GF-D8 (cell line): ENCODE results near the gene CAPS2.

Experiments
- DNase-seq: peaks from one replicate; lab custom pipeline; 2025; lab: John Stamatoyannopoulos, UW

CAPS2 gene

DNA sequence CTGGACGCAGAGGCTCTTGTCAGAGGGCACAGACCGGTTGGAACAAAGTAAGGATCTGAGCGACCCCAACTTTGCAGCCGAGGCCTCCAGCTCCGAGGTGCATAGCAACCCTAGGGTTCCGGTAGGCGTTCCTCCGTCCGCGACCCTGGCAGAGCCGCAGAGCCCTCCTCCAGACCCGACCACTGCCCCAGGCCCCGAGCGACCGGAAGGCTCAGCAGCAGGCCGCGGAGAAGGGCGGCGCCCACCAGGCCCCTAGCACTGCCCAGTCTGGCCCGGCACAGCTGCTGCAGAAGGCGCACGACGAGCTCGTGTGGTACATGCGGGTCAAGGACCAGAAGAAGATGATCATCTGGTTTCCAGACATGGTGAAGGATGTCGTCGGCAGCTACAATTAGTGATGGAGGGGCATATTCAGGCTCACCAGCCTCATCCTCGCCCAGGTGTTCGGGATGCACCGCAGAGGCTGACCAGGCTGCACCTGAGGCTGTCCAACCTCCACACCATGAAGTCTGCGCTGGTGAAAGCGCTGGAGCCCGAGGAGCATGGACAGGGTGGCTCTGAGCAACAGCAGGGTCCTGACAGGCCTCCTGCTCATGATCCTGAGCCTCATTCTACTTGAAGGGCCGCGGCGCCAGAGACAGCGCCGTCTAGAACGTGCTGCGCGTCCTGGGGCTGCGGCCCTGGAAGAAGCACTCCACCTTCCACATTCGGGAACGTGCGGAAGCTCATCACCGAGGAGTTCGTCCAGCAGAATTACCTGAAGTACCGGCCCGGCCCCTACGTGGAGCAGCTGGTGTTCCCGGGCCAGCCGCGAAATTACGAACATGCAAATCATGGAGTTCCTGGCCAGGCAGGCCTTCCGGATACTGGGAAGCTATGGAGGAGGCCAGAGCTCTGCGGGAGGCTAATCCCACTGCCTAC, 24.5 kb downstream of the CAPS2 start:
- no peak for DNase-seq

DNA sequence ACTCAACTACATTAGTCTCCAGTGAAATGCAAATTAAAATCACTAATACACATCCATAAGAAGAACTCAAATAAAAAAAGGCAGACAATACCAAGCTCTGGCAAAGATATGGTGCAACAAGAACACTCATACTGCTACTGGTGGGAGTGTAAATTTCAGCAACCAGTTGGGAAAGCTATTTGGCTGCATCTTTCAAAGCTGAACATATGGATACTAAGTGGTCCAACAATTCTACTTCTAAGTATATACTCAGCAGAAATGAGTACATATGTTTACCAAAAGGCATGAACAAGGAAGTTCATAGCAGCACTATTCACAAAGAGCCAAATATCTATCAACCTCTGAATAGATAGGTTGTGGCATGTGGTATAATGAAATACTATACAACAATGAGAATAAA, 27.3 kb downstream of the CAPS2 start:
- DNase-seq, result no peak

DNA sequence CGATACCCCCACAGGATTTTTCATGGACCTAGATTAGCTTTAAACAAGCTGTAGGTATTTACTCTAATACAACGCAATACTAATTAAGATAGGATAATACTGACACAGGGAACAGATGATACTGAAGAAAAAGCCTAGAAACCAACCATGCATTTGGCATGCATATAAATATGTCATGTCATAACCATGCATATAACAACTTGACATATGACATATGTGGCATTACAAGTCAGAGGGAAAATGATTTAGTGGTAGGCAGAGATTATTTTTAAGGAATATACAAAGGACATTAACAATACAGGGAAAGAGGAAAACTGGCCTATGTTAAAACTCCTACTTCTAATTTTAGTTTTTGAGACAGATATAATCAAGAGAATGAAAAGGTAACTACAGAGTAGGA, 27.9 kb downstream of the CAPS2 start:
- DNase-seq, result no peak

DNA sequence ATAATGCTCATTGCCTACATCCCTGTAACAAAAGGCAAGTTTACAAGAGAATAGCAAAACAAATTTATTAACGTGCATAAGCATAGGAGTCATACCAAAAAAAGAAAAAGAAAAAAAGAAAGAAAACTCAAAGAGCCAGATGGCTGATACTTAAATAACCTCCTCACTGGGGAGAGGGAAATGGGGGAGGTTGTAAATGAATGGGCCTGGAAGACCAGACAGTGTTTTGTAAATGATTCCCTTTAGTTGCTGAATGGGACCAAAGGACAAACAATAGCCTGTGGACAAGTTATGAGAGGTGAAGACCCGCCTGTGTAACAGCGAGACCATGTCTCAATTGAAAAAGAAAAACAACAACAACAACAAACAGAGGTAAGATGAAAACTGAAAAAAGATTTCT, 35.3 kb downstream of the CAPS2 start:
- DNase-seq, result no peak

DNA sequence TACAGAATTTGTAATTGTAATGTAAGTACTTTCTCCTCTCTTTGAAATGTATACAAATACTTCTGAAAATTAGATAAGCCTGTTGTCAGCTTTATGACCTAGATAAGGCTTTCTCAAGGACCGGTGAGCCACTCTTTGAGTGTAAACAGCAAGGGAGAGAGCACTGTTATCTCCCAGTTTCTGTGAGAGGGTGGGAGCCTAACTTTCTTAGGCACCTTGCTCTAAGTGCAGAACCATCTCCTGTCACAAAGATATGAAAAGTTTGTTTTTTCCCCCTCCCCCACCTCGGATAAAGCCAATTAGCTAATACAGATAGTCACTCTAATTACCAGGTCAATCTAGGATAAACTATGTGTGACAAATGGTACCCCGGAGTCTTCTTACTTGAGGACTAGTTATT, 35.8 kb downstream of the CAPS2 start:
- DNase-seq, result no peak

DNA sequence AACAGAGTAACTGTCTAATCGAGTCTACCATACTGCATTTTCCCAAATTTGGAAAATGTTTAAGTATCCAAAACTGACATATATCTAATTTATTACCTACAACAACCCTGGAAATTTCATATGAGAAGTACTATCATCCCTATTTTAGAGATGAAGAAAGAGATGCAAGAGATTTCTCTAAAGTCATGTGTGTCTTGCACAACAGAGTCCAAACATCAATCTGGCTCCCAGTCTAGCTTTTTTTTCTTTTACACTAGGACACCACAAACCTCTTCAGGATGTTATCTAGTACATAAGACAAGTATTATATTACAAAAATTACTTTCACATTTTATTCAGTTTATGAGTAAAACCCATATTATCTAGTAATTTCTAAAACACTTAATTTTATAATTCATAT, 39.1 kb downstream of the CAPS2 start:
- DNase-seq, result no peak

DNA sequence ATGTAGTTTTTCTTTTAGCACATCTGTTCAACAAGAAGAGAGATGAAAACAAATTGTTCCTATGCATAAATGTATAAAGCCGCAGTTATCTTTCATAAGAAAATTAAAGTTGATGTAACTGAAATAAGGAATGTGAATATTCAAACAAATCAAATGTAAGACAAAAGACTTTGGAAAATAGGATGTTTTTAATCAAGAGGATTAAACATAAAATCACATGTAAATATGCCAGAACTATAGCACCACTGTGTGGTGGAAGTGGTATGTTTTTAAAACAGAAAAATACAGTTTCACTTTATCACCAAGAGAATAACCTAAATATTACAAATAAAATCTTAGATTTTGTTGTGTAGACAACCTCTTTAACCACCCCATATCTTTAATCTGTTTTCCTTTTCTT, 40.4 kb downstream of the CAPS2 start:
- DNase-seq, result no peak

DNA sequence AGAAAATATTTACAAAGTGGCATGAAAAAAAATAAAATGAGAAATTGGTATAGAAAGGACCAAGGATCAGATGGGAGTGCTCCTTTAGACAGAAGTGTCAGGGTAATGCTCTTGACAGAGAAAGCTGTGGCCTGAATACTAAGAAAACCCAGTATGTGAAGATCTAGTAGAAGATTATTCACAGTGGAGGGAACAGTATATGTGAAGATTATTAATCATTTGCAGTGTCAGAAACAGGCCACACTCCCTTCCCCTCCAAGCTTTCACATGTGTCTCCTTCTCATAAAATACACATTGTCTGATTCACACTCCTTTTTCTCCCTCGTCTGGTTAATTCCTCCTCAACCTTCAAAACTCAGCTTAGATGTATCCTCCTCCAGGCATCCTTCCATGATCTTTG, 41.3 kb downstream of the CAPS2 start:
- DNase-seq, result no peak

DNA sequence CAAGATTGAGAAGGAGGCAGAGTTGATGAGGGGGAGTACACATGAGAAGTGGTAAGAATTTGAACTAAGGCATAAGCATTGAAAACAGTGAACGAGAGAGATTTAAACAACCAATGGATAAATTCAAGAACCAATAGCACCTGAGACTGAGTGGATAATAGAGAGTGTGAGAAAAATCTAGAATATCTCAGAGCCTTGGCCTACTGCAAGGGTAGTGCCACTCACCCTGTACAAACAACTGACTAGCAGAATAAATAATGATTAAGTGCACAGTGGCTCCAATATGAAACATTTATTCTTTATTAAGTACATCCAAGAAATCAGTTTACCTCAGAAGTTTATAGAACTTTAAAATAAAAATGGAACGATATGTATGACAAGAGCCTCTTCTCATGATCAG, 54.4 kb downstream of the CAPS2 start:
- DNase-seq, result no peak

DNA sequence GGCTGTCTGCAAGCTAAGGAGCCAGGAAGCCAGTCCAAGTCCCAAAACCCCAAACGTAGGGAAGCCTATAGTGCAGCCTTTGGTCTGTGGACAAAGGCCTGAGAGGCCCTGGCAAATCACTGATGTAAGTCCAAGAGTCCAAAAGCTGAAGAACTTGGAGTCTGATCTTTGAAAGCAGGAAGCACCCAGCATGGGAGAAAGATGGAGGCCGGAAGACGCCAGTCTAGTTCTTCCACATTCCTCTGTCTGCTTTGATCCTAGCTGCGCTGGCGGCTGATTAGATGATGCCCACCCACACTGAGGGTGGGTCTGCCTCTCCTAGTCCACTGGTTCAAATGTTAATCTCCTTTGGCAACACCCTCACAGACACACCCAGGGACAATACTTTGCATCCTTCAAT, 58.5 kb downstream of the CAPS2 start:
- no peak for DNase-seq

DNA sequence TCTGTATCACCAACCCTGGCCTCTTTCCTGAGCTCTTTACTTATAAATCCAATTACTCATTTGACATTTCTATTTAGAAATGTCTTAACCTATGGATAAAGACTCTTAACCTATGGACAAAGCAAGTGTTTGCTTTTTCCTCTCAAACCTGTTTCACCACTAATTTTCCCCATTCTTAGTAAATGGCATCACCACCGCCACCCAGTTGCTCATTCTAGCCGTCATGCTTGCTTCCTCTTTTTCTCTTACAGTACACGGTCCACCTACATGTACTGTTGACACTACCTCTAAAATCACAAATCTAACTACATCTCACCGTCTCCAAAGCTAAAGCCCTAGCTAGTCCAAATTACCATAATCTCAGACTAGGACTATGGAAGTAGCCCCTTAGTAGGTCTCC, 60.0 kb downstream of the CAPS2 start:
- DNase-seq, result no peak

DNA sequence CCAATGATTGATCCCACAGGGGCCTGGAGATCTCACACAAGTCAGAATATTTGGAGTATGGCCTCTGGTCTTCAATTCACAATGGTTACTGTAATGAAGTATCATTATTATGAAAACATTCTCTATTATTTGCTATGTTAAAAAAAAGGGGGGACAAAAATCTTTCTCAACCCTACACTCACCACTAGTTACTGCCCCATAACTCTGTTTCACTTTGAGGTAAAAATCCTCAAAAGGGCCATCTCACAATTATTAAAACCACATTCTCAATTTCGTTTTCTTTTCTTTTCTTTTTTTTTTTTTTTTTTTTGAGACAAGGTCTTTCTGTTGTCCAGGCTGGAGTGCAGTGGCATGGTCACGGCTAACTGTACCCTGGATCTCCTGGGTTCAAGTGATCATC, 60.9 kb downstream of the CAPS2 start:
- DNase-seq, result no peak

DNA sequence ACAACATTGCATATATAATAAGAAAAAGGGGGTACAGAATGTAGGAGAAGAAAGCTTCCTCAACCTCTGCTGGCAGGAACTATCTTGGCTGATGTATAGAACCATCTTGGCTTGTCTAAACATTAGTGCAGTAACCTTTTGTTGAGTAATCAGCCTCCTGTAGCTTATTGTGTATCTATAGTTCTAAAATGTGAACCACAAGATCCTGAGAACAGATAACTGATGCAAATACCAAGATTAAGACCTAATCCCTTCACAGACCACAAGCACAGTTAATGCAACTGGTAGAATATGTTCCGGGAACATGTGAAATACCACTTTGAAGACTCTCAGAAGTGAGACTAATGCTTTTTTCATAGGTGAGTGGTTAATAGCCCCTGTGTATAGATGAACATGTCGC, 69.8 kb downstream of the CAPS2 start:
- DNase-seq, result peak; percentile 1

DNA sequence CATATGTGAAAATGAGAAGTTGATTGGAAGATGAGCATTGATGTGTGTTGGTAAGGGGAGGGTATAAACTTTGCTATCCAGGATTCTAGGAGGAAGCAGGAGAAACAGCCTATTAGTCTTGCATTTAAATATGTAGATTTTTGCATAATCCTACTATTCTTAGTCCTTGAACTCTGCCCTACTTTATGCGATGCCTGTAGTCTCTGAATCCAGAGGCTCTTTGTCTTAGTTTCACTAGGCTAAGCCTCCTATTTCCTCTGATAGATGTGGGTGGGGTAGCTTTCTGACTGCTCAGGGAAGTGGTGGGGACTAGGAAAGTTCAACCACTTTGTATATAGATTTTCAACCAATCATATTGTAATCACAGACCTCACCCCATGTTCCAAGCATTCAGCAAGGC, 71.0 kb downstream of the CAPS2 start:
- no peak for DNase-seq

DNA sequence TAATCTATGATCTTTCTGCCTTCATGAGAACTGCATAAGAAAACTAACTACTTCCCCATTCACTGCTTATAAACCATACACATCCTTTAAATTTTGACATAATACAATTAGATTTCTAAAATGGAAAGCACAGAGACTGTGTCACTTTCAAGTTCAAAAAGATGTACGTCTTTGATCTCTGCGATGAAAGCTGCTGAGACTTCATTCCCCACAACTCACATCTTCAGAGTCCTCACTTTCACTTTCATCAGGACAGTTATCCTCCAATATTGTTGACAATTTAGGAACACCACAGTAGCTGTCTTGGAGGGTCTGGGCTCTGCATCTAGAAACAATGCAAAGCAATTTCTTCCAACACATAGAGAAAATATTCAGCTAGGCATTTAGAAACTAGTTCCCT, 72.6 kb downstream of the CAPS2 start:
- DNase-seq, result no peak

DNA sequence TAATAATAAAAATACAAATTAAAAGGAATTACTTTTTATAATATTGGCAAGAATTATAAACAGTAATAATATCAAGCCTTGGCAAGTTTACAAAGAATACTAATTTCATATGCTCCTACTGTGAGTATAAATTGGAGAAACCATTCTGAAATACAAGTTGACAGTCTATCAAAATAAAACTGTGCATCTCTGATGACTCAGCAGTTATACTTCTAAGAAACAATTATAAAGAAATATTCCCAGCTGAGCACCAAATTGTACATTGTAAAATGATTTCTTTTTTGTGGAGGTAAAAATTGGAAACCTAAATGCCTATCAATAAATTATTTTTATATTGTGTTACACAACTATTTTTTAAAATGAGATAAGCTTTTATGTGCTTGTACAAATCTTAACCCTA, 85.0 kb downstream of the CAPS2 start:
- no peak for DNase-seq

DNA sequence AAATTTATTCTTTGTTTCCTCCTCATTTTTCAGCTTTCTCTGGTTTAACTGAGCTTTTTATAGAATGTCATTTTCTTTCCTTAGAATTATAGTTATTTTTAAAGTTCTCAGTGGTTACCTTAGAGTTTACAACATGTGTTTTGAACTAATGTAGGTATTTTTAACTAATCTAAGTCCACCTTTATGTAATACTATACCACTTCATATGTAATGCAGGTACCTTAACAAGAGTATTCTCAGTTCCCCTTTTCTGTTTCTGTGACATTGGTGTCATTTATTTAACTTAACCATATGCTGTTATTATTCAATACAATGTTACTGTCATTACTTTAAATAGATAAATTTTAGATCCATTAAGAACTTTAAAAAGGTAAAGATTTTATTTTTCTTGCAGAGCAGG, 90.1 kb downstream of the CAPS2 start:
- DNase-seq, result no peak

DNA sequence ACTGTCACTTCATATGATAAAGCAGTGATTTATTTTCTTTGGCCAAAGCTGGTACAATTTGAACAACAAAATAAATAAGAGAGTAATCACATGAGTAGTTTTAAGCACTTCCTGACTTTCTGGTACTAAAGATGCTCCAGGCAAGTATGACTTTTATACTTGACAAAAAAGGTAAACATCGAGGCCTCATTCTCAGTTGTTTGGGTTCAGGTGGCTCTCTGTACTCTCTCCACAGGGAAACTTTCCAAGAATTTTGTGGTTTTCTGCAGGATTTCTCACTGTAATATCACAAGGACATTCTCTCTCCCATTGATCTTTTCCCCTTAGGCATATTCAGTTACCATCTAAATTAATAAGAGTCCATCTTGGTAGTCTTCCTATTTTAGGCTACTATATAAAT, 93.9 kb downstream of the CAPS2 start:
- DNase-seq, result no peak

DNA sequence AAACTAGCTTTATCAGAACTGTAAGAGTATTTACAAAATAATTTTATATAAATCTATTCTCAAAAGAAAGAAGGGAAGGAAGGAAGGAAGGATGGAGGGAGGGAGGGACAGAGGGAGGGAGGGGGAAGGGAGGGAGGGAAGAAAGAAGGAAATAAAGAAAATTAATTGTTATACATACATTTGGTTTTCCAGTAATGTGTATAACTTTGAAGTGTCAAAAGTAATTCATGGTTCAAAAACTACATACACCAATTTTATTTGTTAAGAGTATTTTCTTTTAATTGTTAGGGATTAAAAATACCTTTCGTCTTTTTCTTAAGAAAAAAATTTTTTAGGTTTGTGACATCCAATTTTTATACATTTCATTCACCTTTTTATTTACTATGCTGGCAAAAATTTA, 103.0 kb downstream of the CAPS2 start:
- no peak for DNase-seq
